HepG2 (cell line): Measurements from ENCODE around the gene RPL27A. TPM values are rescaled to one million over a fixed set of nuclear protein-coding genes. Genes with fewer than 3 reads are reported as not detected.

Experiments
- CHCHD3 ChIP-seq: sonication (generic); formaldehyde crosslinking; IDR thresholded peaks from 2 replicates; pipeline ENCODE4 v1.8.0; 2022; ENCODE audit warnings: mild to moderate bottlenecking, missing genetic modification reagents, moderate library complexity
- DMAP1 ChIP-seq: IDR thresholded peaks from 2 replicates; pipeline ENCODE4 v1.6.1; 2016
- FOXC1 ChIP-seq: sonication (generic); formaldehyde crosslinking; IDR thresholded peaks from 2 replicates; pipeline ENCODE4 v1.8.0; 2022; ENCODE audit warnings: mild to moderate bottlenecking, missing genetic modification reagents, borderline replicate concordance
- FOXJ3 ChIP-seq: sonication (generic); formaldehyde crosslinking; IDR thresholded peaks from 2 replicates; pipeline ENCODE4 v1.4.0; 2020; ENCODE audit warnings: missing genetic modification reagents, mild to moderate bottlenecking, borderline replicate concordance
- FOXM1 ChIP-seq: sonication (generic); formaldehyde crosslinking; IDR thresholded peaks from 2 replicates; pipeline ENCODE4 v1.5.0; 2020; ENCODE audit warnings: missing genetic modification reagents
- FOXP1 ChIP-seq, 2 experiments: fragments of 450-650 bp in 1 of 2; IDR thresholded peaks; 2 replicates each; pipeline ENCODE4 v1.6.1; 2017 to 2018; ENCODE audit warnings: antibody characterized with exemption in 1 of 2
- HDAC1 ChIP-seq: sonication (generic); formaldehyde crosslinking; IDR thresholded peaks from 2 replicates; pipeline ENCODE4 v1.5.1; 2020; ENCODE audit warnings: mild to moderate bottlenecking, missing genetic modification reagents
- MED13 ChIP-seq: sonication (generic); formaldehyde crosslinking; IDR thresholded peaks from 2 replicates; pipeline ENCODE4 v1.5.0; 2020; ENCODE audit warnings: missing genetic modification reagents
- MTA3 ChIP-seq: sonication (generic); formaldehyde crosslinking; IDR thresholded peaks from 2 replicates; pipeline ENCODE4 v1.4.0; 2020; ENCODE audit warnings: missing genetic modification reagents
- PAF1 ChIP-seq: IDR thresholded peaks from 2 replicates; pipeline ENCODE4 v1.6.1; 2016; ENCODE audit warnings: missing genetic modification reagents, missing compliant biosample characterization
- PHF8 ChIP-seq: sonication (generic); formaldehyde crosslinking; IDR thresholded peaks from 2 replicates; pipeline ENCODE4 v1.5.0; 2020; ENCODE audit warnings: missing genetic modification reagents
- RFXANK ChIP-seq: IDR thresholded peaks from 2 replicates; pipeline ENCODE4 v1.6.1; 2016
- SUZ12 ChIP-seq: fragments of 150-350 bp; IDR thresholded peaks from 2 replicates; pipeline ENCODE4 v1.6.1; 2014; ENCODE audit warnings: low read depth, low read length
- ZBTB3 ChIP-seq: sonication (generic); formaldehyde crosslinking; IDR thresholded peaks from 2 replicates; pipeline ENCODE4 v1.4.0; 2020; ENCODE audit warnings: low read depth, mild to moderate bottlenecking, moderate library complexity, missing genetic modification reagents, borderline replicate concordance
- ZMYM4 ChIP-seq: sonication (generic); formaldehyde crosslinking; IDR thresholded peaks from 2 replicates; pipeline ENCODE4 v1.8.1; 2023; ENCODE audit warnings: mild to moderate bottlenecking, missing genetic modification reagents
- ZNF235 ChIP-seq: sonication (generic); formaldehyde crosslinking; IDR thresholded peaks from 2 replicates; pipeline ENCODE4 v1.8.1; 2023; ENCODE audit warnings: mild to moderate bottlenecking, missing genetic modification reagents, borderline replicate concordance
- ZNF292 ChIP-seq: sonication (generic); formaldehyde crosslinking; IDR thresholded peaks from 2 replicates; pipeline ENCODE4 v1.8.1; 2022; ENCODE audit warnings: mild to moderate bottlenecking, low read depth, missing genetic modification reagents, borderline replicate concordance
- ZNF598 ChIP-seq: sonication (generic); formaldehyde crosslinking; IDR thresholded peaks from 2 replicates; pipeline ENCODE4 v1.5.1; 2020; ENCODE audit warnings: mild to moderate bottlenecking, missing genetic modification reagents, borderline replicate concordance
- ZNF713 ChIP-seq: sonication (generic); formaldehyde crosslinking; IDR thresholded peaks from 2 replicates; pipeline ENCODE4 v1.4.0; 2020; ENCODE audit warnings: mild to moderate bottlenecking, missing genetic modification reagents
- ZNF768 ChIP-seq: sonication (generic); formaldehyde crosslinking; IDR thresholded peaks from 2 replicates; pipeline ENCODE4 v1.4.0; 2020; ENCODE audit warnings: missing genetic modification reagents
- polyA plus RNA-seq, 8 experiments: library from polyadenylated mRNA; depleted of rRNA in 3 of 8; stranded (reverse) in 7 of 8; unstranded in 1 of 8; fragments of >200 nt; fragmentation: Illumina TruSeq in 4 of 8; extraction: Trizol in 4 of 8; gene quantifications; 2 replicates each; pipeline versions ENCODE4 v1.2.1 to v1.2.3, GENCODE V29; 2011 to 2016; ENCODE audit warnings: low read depth in 4 of 8, missing spikeins in 1 of 8, mixed read lengths in 1 of 8; ENCODE audit not compliant: insufficient read depth in 1 of 8
- total RNA-seq, 5 experiments: library from RNA; depleted of rRNA; stranded (reverse); fragments of >200 nt; fragmentation: Illumina TruSeq; extraction: Trizol; gene quantifications; 2 replicates each; pipeline ENCODE4 v1.2.3, GENCODE V29; 2016; ENCODE audit warnings: low read depth in 1 of 5
- TF ChIP-seq, protein P1 (sequence below): sonication (generic); formaldehyde crosslinking; IDR thresholded peaks from 2 replicates; pipeline ENCODE4 v1.4.0; 2020; ENCODE audit warnings: missing genetic modification reagents
- TF ChIP-seq, protein P2 (sequence below): sonication (generic); formaldehyde crosslinking; IDR thresholded peaks from 2 replicates; pipeline ENCODE4 v1.5.0; 2020; ENCODE audit warnings: missing genetic modification reagents
- TF ChIP-seq, protein P3 (sequence below): IDR thresholded peaks from 2 replicates; pipeline ENCODE4 v1.6.1; 2018; ENCODE audit warnings: missing genetic modification reagents, mild to moderate bottlenecking, missing compliant biosample characterization
- TF ChIP-seq, protein P4 (sequence below): sonication (generic); formaldehyde crosslinking; conservative IDR thresholded peaks from 2 replicates; pipeline ENCODE4 v1.4.0; 2020; ENCODE audit warnings: mild to moderate bottlenecking, missing genetic modification reagents, moderate library complexity

RPL27A gene
- total and polyA plus RNA-seq, 2 of the 13 experiments (the other 11 are each of a cell fraction or from before 2014, with no cell fraction given), result 1,531 to 2,153 TPM

DNA sequence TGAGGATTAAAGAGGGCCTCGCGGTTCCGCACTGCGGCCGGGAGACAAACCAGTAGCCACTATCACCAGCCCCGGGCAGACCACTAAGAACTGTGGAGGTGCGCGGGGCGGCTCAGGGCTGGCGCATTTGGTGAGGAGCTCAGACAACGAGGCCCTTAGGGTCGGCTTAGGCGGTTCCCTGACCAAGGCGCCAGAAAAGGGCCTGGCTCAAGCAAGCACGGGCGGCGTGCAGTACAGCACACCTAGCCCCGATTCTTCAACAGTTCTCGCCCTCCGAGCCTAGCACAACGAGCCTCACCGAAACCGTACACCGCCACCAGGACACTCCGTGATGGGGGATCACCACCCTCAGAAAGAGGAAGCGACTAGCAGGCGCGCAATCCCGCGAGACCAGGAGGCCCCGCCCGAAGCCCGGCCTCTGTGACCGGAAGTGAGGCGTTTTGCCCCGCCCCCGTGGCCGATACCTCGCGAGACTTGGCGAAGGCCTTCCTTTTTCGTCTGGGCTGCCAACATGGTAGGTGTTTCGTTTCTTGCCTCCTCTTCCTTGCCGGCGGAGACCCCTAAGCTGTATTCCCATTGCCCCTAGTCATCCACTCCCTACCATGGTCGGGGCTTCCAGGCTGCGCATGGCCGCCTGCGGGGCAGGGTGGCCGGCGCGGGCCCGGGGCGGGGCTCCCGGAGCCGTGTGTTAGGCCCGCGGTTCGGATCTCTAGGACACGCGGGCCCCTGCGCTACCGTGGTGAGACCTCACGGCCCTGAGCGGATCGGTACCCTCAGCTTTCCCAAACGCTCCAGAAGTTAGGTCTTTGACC, at the start of gene RPL27A, which contains the start of gene TRIM66 (continued):
- TF ChIP-seq SUZ12 (no peak), ZNF292 (no peak), FOXM1 (CRISPR knock-in tag) (no peak), HDAC1 (CRISPR knock-in tag) (peak; percentile 80), MED13 (CRISPR knock-in tag) (no peak), FOXJ3 (CRISPR knock-in tag) (peak; percentile 60; the same call in 1 of the 2 replicates), ZNF235 (CRISPR knock-in tag) (peak; percentile 91; the same call in 1 of the 2 replicates), PHF8 (CRISPR knock-in tag) (peak; percentile 87), MTA3 (CRISPR knock-in tag) (peak; percentile 43; the same call in 1 of the 2 replicates), CHCHD3 (CRISPR knock-in tag) (no peak), FOXC1 (peak; percentile 80; the same call in 1 of the 2 replicates), ZNF598 (peak; percentile 56), ZNF768 (peak; percentile 45; the same call in 1 of the 2 replicates), ZNF713 (no peak), ZBTB3 (CRISPR knock-in tag) (peak; percentile 75; the same call in 1 of the 2 replicates), ZMYM4 (CRISPR knock-in tag) (peak; percentile 95), FOXP1 (IDR thresholded peaks at IDR 0.05) (no peak), FOXP1 (CRISPR knock-in tag; IDR thresholded peaks at IDR 0.05) (0 out of 2 replicates have a peak, but pooled peaks have one; percentile 16), DMAP1 (peak; percentile 92), RFXANK (CRISPR knock-in tag) (no peak), PAF1 (no peak)
- TF ChIP-seq, protein P1, sequence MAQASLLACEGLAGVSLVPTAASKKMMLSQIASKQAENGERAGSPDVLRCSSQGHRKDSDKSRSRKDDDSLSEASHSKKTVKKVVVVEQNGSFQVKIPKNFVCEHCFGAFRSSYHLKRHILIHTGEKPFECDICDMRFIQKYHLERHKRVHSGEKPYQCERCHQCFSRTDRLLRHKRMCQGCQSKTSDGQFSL (CRISPR knock-in tag), result no peak
- TF ChIP-seq, protein P2, sequence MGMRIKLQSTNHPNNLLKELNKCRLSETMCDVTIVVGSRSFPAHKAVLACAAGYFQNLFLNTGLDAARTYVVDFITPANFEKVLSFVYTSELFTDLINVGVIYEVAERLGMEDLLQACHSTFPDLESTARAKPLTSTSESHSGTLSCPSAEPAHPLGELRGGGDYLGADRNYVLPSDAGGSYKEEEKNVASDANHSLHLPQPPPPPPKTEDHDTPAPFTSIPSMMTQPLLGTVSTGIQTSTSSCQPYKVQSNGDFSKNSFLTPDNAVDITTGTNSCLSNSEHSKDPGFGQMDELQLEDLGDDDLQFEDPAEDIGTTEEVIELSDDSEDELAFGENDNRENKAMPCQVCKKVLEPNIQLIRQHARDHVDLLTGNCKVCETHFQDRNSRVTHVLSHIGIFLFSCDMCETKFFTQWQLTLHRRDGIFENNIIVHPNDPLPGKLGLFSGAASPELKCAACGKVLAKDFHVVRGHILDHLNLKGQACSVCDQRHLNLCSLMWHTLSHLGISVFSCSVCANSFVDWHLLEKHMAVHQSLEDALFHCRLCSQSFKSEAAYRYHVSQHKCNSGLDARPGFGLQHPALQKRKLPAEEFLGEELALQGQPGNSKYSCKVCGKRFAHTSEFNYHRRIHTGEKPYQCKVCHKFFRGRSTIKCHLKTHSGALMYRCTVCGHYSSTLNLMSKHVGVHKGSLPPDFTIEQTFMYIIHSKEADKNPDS (CRISPR knock-in tag), result peak; percentile 55; the same call in 1 of the 2 replicates
- TF ChIP-seq, protein P3, sequence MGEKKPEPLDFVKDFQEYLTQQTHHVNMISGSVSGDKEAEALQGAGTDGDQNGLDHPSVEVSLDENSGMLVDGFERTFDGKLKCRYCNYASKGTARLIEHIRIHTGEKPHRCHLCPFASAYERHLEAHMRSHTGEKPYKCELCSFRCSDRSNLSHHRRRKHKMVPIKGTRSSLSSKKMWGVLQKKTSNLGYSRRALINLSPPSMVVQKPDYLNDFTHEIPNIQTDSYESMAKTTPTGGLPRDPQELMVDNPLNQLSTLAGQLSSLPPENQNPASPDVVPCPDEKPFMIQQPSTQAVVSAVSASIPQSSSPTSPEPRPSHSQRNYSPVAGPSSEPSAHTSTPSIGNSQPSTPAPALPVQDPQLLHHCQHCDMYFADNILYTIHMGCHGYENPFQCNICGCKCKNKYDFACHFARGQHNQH, result no peak; the same call in 1 of the 2 replicates
- TF ChIP-seq, protein P4, sequence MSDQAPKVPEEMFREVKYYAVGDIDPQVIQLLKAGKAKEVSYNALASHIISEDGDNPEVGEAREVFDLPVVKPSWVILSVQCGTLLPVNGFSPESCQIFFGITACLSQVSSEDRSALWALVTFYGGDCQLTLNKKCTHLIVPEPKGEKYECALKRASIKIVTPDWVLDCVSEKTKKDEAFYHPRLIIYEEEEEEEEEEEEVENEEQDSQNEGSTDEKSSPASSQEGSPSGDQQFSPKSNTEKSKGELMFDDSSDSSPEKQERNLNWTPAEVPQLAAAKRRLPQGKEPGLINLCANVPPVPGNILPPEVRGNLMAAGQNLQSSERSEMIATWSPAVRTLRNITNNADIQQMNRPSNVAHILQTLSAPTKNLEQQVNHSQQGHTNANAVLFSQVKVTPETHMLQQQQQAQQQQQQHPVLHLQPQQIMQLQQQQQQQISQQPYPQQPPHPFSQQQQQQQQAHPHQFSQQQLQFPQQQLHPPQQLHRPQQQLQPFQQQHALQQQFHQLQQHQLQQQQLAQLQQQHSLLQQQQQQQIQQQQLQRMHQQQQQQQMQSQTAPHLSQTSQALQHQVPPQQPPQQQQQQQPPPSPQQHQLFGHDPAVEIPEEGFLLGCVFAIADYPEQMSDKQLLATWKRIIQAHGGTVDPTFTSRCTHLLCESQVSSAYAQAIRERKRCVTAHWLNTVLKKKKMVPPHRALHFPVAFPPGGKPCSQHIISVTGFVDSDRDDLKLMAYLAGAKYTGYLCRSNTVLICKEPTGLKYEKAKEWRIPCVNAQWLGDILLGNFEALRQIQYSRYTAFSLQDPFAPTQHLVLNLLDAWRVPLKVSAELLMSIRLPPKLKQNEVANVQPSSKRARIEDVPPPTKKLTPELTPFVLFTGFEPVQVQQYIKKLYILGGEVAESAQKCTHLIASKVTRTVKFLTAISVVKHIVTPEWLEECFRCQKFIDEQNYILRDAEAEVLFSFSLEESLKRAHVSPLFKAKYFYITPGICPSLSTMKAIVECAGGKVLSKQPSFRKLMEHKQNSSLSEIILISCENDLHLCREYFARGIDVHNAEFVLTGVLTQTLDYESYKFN, result 0 out of 2 replicates have a peak, but pooled peaks have one; percentile 29
